ENCODE measurements around the gene RAB39B. TPM values are rescaled to one million over a fixed set of nuclear protein-coding genes. Genes with fewer than 3 reads are reported as not detected.

RAB39B gene
- total and polyA plus RNA-seq, 2 experiments from 2014 or later = 6.2 to 11.3 TPM

- peaks cover 3% of the 10 kb centered on the region; the same call in 1 of the 2 replicates for H4K20me1 ChIP-seq (replicated peaks; ENCODE audit: insufficient read depth)
- Mint-ChIP-seq H3K4me1 (peaks cover 12% of the 10 kb centered on the region; the same call in 1 of the 3 replicates), H3K9me3 (peaks cover 3% of the 10 kb centered on the region; the same call in 2 of the 3 replicates), H3K27ac (peak overlapping the region; percentile 96), H3K4me3 (peak overlapping the region; percentile 99), H3K27me3 (ENCODE audit: insufficient read depth, low read depth, poor library complexity) (no peaks in the 10 kb centered on the region), H3K36me3 (ENCODE audit: low read depth) (peaks cover 15% of the 10 kb centered on the region)
- H3K4me2 ChIP-seq = peak overlapping the region; percentile 84
- H3K9me2 ChIP-seq (ENCODE audit: insufficient read depth) = no peaks in the 10 kb centered on the region
- TF ChIP-seq NANOG (IDR thresholded peaks at IDR 0.05; ENCODE audit: borderline replicate concordance) (no peak), POLR2AphosphoS5 (IDR thresholded peaks at IDR 0.05; ENCODE audit: low read depth) (no peak), STAT1 (IDR thresholded peaks at IDR 0.05; ENCODE audit: unreplicated experiment) (no peak), ZNF114 (CRISPR knock-in tag; IDR thresholded peaks at IDR 0.05) (no peak), EZH2phosphoT487 (IDR thresholded peaks at IDR 0.05; ENCODE audit: unreplicated experiment) (no peak), ZNF331 (CRISPR knock-in tag; IDR thresholded peaks at IDR 0.05; ENCODE audit: low read depth) (no peak), CREB1 (CRISPR knock-in tag; IDR thresholded peaks at IDR 0.05; ENCODE audit: low read depth) (no peak), JUNB (IDR thresholded peaks at IDR 0.05; ENCODE audit: unreplicated experiment) (no peak), EZH2 (IDR thresholded peaks at IDR 0.05; ENCODE audit: low read depth, unreplicated experiment) (no peak), ZNF462 (CRISPR knock-in tag; IDR thresholded peaks at IDR 0.05) (no peak), CTCF (conservative IDR thresholded peaks at IDR 0.05; ENCODE audit: low read depth in 2 of 2) (no peak), ETS1 (IDR thresholded peaks at IDR 0.05) (no peak), REST (IDR thresholded peaks at IDR 0.05; ENCODE audit: unreplicated experiment) (no peak)
- peaks cover 40% of the 10 kb centered on the region for H3K79me2 ChIP-seq (replicated peaks; ENCODE audit: insufficient read depth)
- H3F3A ChIP-seq (replicated peaks; ENCODE audit: low read depth) = no peaks in the 10 kb centered on the region
- DNase-seq (ENCODE audit: low spot score) (peak; percentile 16), ATAC-seq (peak; percentile 7; the same call in 1 of the 3 replicates)
- H2AFZ ChIP-seq = no peak overlapping the region
- H3K27ac ChIP-seq (ENCODE audit: low read depth) = no peak overlapping the region
- H3K4me1 ChIP-seq (ENCODE audit: insufficient read depth) = 0 out of 2 replicates have a peak, but pooled peaks cover 3% of the 10 kb centered on the region
- peak overlapping the region; percentile 76 for H3K4me3 ChIP-seq
- H3K36me3 ChIP-seq (ENCODE audit: insufficient read depth) = no peaks in the 10 kb centered on the region; the same call in 1 of the 2 replicates
- peaks cover 14% of the 10 kb centered on the region; the same call in 1 of the 2 replicates for H3K27me3 ChIP-seq (ENCODE audit: insufficient read depth)
These were observed 47.3 kb downstream of the RAB39B start for GRCh38 chrX:155216940-155217440.
